Embryonic facial prominence (tissue), 1 donor: Measurements from ENCODE around the gene RPS3A.
"Not testable (repeated sequence)": the region's sequence is repeated elsewhere in the genome, so short reads cannot be mapped to it uniquely, and the experiment has no call there.

Experiments used
- DNase-seq: peaks from one replicate; pipeline ENCODE4 v3.0.0-alpha.2; 2016; ENCODE audit errors: extremely low spot score

Gene RPS3A

DNA sequence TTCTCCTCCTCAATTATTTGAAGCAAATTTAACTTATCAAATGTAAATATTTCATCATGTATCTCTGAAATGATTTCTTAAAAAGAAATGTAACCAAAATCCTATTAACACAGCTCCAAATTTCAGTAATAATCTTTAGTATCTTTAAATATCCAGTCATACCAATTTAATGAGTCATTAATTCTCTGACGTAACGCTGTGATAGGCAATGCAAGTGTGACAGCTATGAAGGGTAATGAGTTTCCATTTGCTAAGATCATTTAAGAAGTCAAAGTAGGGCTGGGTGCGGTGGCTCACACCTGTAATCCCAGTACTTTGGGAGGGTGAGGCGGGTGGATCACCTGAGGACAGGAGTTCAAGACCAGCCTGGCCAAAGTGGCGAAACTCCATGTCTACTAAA is 15.6 kb downstream of the RPS3A start:
- no peak for DNase-seq

DNA sequence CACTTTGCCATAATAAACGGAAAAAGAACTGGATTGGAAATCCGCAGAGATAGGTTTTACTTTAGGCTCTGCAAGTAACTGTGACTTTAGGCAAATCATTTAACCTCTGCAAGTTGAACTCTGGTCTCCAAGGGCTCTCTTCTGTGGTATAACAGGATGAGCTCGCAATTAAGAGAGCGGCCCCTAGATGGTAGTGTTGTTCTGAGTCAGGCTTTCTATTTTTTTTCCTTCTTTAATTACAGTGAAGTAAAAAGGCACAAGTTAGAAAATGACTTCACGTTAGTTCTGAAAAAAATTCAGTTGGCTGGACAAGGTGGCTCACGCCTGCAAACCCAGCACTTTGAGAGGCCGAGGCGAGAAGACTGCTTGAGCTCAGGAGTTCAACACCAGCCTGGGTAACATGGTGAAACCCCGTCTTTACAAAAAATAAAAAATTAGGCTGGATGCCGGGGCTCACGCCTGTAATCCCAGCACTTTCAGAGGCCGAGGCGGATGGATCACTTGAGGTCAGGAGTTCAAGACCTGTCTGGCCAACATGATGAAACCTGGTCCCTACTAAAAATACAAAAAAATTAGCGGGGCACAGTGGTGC is 18.0 kb downstream of the RPS3A start:
- DNase-seq = peak; percentile 64

DNA sequence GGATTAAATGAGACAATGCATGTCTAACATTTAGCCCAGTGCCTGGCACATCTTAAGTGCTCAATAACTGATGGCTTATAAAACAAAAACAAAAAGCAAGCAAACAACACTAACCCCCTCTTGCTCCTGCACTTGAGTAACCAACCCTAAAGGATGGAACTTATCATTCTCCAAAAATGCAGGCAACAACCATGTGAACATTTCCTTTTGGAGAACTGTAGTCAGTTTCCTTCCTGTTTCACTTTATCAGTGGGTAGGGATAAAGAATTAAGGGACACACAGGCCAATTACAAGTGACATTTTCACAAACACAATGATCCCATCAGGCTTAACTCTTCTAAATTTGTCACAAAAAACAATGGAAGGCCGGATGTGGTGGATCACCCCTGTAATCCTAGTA is 30.4 kb downstream of the RPS3A start:
- no peak for DNase-seq

DNA sequence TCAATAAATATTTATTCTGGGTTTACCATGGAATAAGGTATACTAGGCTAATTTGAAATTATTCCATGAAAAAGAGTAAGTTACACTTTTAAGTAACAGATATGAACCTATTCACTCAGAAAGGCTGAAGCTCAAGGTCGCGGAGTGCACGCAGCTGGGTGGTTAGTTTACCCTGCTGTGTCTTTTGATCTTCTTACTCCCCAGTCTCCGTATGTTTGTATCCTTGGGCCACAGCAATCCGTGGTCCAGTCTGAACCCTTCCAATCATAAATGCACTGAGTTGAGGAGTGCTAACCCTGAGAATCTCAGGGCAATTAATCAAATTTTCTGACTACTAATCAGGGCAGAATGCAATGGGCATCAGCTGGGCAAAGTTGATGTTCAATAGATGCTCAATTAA is 33.9 kb downstream of the RPS3A start:
- DNase-seq = no peak

DNA sequence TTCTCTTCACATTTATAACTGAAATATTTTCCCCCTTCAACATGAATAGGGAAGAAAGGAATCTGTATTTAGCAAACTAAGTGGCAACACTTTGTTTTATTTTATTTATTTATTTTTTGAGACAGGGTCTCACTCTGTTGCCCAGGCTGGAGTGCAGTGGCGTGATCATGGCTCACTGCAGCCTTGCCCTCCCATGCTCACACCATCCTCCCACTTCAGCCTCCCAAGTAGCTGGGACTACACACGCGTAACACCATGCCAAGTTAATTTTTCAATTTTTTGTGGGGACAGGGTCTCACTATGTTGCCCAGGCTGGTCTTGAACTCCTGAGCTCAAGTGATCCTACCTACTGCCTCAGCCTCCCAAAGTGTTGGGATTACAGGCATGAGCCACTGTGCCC is 36.6 kb downstream of the RPS3A start:
- DNase-seq = not testable (repeated sequence)

DNA sequence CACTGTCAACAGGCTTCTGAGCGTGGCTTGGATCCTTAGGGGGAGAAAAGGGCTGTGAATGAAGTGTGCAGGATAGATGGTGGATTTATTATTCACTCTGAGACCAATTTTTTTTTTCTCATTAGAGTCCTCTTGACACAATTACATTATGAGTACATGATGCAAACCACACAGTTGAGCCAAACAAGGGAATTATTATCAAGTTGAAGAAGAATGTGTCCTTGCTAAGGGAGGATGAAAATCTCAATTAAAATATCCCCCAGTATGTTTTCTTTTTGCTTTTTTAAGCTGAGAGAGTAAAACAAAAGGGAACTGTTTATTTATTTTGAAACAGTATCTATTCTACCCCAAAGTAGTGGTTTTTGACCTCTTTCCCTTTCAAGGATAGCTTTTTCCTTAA is 40.4 kb downstream of the RPS3A start:
- DNase-seq = no peak

DNA sequence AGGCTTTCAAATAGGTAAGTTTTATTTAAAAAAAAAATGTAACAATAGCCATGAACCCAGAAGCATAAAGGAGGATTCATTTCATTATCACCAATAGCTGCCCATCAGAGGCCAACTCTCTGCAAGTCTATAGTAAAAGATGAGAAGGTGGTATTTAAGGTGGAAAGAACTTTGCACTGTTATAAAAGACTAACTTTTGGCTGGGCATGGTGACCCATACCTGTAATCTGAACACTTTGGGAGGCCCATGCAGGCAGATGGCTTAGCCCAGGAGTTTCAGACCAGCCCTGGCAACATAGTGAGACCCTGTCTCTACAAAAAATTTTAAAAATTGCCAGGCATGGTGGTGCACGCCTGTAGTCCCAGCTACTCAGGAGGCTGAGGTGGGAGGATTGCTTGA is 43.3 kb downstream of the RPS3A start:
- DNase-seq = no peak

DNA sequence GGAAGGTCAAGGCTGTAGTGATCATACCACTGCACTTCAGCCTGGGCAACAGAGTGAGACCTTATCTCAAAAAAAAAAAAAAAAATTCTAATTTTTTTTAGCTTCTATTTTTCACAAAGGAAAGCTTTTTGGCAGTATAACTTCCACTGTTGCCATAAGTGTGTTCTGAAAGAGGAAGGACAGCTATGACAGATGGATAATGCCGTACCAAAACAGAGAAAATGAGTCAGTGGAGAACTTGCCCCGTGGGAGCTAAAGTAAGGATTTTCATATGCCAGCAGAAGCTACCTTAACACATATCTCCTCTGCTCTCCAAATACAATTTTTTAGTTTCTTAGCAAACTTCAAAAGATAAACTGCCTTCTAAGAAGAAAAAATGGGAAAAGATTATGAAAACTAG is 43.7 kb downstream of the RPS3A start:
- DNase-seq = no peak

DNA sequence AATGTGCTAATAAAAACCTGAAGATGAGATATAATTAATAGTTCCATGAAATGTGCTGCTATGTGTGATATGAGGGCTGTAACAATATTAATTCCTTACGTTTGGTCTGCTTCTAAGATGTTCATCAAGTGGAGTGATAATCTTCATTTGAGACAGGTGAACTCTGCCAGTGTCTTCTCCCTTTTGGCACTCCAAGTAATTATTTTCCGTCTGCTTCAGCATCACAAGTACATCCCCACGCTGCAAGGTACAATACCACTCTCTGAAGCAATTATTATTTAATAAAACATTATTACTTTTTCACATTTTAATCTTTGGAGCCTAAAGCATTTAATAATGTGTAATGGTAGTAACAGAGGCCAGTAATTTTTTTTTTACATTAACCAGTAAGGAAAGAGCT is 44.4 kb downstream of the RPS3A start:
- no peak for DNase-seq

DNA sequence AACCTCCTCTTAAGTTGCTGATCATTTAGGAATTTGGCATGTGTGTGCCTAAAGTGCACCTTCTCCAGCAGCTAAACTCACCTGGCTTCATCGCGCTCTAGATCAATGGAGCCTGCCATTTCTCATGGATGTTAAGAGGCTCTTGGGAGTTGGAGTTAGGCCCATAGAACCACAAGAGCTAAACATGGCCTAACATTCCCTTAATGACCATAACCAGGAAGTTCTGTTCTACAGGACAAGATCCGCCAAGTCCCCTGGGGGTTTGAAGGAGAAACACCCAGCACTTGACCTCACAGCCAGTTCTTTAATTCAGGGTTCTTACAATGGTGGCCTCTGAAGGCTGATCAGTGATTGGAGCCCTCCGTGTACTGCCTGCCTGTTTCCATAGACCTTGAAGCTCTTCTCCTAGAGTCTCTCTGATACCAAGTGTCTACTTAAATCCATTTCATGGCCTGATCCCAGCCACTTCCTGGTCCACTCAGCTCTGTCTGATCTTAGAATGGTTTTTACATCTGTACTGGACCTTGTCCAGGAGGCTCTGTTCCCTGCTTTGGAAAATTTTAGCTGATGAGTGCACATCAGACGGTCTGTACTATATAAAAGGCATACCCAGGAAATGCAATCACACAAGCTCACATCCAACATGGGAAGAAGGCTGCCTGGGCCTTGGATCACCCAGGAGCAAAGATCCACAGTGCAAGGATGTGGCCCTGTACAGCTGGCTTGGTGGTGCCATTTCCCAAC is 45.1 kb downstream of the RPS3A start:
- DNase-seq = no peak

DNA sequence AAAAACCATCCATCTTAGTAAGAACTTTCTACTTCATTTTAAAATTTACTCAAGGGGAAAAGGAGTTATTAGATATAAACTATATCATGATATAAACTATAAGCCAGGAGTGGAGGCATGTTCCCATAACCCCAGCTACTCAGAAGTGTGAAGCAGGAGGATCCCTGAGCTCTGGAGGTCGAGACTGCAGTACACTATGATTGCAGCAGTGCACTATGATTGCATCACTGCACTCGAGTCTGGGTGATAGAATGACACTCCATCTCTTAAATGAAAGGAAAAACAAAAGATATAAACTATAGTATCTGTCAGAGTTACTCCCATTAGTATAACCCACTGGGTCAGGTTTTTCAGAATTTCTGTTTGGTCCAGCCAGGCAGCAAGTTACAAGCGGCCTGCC is 47.6 kb downstream of the RPS3A start:
- no peak for DNase-seq

DNA sequence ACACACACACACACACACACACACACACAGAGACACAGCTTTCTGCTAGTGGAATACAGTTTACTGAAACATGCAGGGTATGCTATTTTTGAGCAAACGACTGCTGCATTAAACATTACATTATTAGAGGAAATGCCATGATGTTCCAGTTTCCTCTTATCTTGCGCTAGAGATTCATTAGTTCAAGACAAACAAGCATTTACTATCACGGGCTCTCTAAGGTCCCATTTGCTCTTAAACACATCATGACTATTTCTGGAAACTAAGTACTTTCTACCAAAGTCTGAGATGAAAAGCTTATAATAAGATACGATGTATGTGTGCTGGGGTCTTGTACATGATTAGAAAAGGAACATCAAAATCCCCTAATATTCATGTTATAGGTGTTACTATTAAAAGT is 48.8 kb downstream of the RPS3A start:
- DNase-seq = no peak

DNA sequence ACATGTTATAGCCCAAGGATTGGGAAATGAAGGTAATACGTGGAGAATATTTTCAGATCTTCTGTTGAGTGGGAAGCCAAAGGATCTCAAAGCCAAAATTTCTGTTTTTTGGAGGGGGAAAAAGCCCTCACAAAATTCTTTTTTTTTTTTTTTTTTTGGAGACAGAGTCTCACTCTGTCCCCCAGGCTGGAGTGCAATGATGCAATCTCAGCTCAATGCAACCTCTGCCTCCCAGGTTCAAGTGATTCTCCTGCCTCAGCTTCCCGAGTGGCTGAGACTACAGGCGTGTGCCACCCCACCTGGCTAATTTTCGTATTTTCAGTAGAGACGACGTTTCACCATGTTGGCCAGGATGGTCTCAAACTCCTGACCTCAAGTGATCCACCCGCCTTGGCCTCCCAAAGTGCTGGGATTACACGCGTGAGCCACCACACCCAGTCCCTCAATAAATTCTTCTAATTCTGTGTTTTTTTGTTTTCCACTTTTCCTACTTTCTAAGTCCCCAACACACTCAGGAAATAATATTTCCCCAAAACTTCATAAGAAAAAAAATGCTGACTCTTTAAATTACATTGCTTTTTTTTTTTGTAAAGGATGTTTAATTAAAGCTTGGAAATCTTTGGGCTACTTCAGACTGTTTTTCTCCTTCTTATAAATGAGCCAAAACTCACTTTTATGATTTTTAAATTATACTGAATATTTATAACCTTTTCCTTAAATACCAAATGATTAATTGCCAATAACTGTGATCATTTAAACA is 51.6 kb downstream of the RPS3A start:
- no peak for DNase-seq

DNA sequence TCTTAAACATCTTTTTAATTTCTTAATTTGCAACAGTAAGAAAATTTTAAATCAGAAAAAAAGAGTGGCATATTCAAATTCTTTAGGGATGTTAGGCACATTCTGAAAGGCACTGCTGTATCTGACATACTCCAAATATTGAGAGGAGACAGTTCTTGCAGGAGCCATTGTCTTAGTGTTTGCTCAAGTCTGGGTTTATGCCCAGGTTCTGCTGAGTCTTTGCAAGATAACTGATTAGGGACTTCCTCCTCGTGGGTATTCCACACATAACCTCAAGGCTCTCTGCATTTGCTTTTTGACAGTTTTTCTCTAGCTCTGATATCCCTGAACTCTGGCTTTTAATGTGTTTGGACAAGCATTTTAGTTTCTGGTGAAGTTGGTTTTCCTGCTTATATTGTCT is 52.6 kb downstream of the RPS3A start:
- no peak for DNase-seq

DNA sequence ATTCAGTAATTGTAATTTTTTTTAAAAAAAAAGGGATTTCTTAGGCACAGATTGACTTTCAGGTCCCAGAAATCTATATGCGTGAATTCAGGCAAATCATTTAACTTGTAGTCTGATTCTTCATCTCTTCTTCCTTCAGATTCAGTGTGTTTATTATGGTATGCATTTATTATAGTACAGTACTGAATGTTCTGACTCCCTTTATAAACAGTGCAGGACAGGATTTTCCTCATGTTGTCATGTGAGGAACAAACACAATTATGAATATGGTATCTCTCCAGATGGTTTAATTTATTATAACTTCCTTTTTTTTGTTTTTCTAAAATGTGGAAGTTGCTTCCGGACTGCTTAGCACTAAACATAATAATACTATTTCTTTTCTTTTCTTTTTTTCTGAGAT is 54.2 kb downstream of the RPS3A start:
- no peak for DNase-seq
